Measurements from ENCODE around the gene KIF26B.
"Not testable (repeated sequence)": the region's sequence is repeated elsewhere in the genome, so short reads cannot be mapped to it uniquely, and the experiment has no call there.

KIF26B gene

GRCh38 chr1:245386297-245386971 is 231.6 kb downstream of the KIF26B start:
- DNase-seq (ENCODE audit: low read depth in 2 of 2) = no peak

- no peak for DNase-seq (ENCODE audit: low read depth in 2 of 2)
Observed at GRCh38 chr1:245388687-245389086, 233.9 kb downstream of the KIF26B start.

DNA sequence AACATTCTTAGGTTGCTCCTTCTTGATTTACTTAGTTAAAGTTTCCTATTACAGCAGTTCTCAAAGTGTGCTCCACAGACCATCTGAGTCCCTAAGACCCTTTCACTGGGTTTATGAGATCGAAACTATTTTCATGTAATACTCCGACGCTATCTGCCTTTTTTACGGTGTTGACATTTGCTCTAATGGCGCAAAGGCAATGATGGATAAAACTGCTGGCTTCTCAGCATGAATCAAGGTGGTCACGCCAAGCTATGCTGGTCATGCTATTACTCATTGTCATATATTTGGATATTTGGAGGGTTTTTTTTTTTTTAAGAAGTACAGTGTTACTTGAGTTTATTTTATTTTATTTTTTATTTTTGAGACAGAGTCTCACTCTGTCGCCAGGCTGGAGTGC is 235.1 kb downstream of the KIF26B start:
- no peak for DNase-seq (ENCODE audit: low read depth in 2 of 2)

- DNase-seq (ENCODE audit: low read depth in 2 of 2) = no peak
Observed at GRCh38 chr1:245390975-245391374, 236.2 kb downstream of the KIF26B start.

GRCh38 chr1:245393694-245394093 is 238.9 kb downstream of the KIF26B start:
- DNase-seq (ENCODE audit: low read depth in 2 of 2) = no peak

DNA sequence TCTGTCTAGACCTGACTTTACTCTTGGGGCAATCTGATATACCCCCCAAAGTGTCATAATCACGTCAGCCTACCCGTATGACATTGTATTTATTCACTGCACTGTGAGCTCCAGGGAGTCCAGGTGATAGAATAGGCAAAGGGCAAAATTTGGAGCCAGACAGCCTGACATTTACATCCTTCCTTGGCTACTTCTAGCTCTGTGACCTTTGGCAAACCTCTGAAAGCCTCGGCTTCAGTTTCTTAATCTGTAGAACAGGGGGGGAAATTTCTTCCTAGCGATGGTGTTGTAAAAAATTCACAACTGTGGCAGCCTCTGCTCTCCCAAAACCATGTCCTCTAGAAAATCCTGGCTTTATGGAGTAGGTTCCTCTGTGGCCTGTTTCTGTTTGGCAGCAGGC is 240.9 kb downstream of the KIF26B start:
- DNase-seq (ENCODE audit: low read depth in 2 of 2) = no peak

DNA sequence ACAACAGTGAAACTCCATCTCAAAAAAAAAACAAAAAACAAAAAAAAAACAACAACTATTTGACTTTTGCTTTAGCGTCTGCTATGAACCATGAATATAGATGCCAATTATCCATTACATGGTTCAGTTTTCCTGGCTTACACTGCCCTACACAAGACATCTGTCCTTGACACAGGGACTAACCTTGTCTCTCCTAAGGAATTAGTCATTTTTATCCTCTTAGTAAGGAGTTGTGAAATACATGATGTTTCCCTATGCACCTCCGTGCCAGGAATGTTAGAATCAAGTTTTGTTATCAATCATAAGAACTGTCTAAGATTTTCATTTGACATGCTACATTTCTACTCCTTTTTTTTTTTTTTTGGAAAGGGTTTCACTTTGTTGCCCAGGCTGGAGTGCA is 241.8 kb downstream of the KIF26B start:
- no peak for DNase-seq (ENCODE audit: low read depth in 2 of 2)

GRCh38 chr1:245397771-245398170 is 243.0 kb downstream of the KIF26B start:
- DNase-seq (ENCODE audit: low read depth in 2 of 2) = no peak

GRCh38 chr1:245398180-245398579 is 243.4 kb downstream of the KIF26B start:
- no peak for DNase-seq (ENCODE audit: low read depth in 2 of 2)

GRCh38 chr1:245401881-245402587 is 247.2 kb downstream of the KIF26B start:
- DNase-seq (ENCODE audit: low read depth in 2 of 2) = no peak

DNA sequence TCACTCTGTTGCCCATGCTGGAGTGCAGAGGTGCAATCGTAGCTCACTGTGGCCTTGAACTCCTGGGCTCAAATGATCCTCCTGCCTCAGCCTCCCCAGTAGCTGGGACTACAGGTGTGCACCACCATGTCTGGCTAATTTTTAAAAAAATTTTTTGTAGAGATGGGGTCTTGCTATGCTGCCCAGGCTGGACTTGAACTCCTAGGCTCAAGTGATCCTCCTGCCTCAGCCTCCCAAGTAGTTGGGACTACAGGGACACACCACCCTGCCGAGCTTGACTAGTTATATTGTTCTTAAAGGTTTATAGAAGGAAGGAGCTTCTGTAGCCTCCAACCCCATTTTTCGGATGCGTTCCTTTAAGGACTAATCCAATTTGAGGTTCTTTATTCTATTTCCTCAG is 248.2 kb downstream of the KIF26B start:
- not testable (repeated sequence) for DNase-seq (ENCODE audit: low read depth in 2 of 2)

DNA sequence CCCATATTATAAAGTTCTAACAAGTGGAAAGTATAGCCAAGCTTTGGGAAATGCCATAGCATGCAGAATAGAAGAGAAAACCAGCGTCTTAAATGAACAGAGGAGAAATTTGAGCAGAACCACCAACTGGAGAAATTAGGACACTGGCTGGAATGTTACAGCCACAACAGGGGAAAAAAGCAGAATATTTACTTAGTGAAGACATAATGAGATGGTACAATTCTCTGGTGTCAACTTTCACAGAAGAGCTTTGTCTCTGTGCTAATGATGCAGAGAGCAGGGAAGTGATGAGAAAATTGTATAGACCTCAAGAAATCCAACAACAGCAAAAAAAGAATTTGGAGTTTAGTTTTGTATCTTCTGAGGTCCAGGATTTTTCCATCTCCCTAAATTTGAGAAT is 249.7 kb downstream of the KIF26B start:
- no peak for DNase-seq (ENCODE audit: low read depth in 2 of 2)

GRCh38 chr1:245404952-245405351 is 250.2 kb downstream of the KIF26B start:
- no peak for DNase-seq (ENCODE audit: low read depth in 2 of 2)

DNA sequence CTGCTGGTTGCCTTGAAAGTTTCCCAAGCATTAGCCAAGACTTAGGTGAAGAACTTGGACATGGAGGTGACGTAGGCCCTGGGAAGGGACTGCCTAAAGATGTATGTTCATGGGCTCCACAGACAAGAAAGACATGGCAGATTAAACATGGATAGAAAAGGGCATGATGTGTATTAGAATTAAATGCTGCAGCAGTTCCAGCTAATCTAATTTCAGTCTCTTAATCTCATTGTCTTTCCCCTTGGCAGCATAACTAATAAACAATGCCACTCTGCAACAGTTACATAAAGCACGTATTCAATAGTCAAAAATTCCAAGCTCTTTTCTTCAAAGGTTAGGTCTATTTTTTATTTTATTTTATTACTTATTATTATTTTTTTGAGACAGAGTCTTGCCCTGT is 251.6 kb downstream of the KIF26B start:
- DNase-seq (ENCODE audit: low read depth in 2 of 2) = no peak

- DNase-seq (ENCODE audit: low read depth in 2 of 2) = no peak
Observed at GRCh38 chr1:245407983-245408382, 253.2 kb downstream of the KIF26B start.

DNA sequence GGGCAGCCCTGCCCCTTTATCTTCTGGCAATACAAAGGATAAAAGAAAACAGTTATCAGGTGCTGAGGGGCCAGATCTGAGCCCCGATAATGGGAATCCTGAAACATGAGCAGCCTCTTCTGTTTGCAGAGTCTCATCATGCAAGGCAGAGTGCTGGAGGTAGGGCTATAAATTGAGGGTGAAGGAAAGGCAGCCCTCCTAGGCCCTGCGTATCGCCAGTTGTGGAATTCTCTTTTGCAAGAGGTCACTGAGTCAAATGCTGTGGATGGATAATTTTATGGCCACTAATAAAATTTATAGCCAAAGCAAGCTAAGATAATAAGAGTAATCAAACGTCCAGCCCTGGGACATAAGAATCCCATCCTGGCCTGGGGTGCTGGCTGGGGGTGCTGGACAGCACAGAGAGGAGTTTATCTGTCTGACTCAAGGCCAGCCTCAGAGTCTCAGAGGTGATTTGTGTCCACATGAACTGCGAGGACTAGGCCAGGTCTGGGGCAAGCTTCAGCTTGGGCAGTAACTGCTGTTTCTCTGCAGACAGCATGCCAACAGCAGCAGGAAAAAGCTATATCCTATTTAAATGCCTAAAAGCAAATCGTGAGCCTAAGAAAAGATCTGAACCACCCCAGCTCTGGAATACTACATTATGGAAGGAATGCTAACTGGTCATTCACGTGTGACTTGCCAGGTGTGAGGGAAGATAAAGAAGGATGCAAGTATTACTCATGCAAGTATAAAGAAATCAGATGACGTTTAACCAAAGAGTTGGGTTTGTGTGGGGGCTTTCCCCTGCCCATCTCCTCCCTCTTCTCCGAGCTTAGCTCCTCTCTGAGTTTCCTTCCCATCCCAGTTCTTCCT is 254.8 kb downstream of the KIF26B start:
- DNase-seq (ENCODE audit: low read depth in 2 of 2) = no peak

GRCh38 chr1:245411245-245412036 is 256.7 kb downstream of the KIF26B start:
- no peak for DNase-seq (ENCODE audit: low read depth in 2 of 2)

GRCh38 chr1:245412306-245412705 is 257.5 kb downstream of the KIF26B start:
- no peak for DNase-seq (ENCODE audit: low read depth in 2 of 2)

- DNase-seq (ENCODE audit: low read depth in 2 of 2) = no peak
Observed at GRCh38 chr1:245416781-245417180, 262.0 kb downstream of the KIF26B start.

- no peak for DNase-seq (ENCODE audit: low read depth in 2 of 2)
Observed at GRCh38 chr1:245418077-245418476, 263.3 kb downstream of the KIF26B start.

- DNase-seq (ENCODE audit: low read depth in 2 of 2) = no peak
Observed at GRCh38 chr1:245419461-245419978, 264.7 kb downstream of the KIF26B start.

- no peak for DNase-seq (ENCODE audit: low read depth in 2 of 2)
Observed at GRCh38 chr1:245419989-245420388, 265.2 kb downstream of the KIF26B start.
